ENCODE data around the gene DUOXA2.
"Not testable (repeated sequence)": the region's sequence is repeated elsewhere in the genome, so short reads cannot be mapped to it uniquely, and the experiment has no call there.

DUOXA2 gene

DNA sequence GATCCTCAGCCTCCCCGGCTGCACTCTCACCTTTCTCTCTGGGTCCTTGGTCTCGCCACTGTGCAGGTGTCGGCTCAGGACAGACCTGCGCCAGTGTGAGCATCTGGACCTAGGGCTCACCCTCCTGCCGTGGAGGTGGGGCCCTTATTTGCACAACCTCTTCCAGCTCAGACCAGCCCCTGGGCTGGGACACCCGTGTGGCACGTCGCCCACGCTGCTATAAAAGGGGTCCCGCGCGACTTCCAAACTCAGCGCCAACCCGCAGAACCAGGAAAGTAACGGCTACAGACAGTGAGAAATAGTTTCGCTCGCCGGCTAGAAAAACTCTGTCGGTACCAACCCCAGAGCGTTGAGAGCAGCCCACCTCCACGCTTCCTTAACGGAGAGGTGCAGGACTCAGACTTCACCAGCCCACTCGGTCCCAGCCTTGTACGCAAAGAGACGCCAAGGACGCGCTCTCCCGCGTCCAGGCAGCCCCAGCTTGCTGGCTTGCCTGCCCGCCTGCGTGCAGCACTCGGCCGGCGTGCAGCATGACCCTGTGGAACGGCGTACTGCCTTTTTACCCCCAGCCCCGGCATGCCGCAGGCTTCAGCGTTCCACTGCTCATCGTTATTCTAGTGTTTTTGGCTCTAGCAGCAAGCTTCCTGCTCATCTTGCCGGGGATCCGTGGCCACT is at the start of gene DUOXA2, which contains the start of gene DUOX2:
DUOXA2 (plus strand) TSS at position 251 of the 675 bp plus-strand sequence; CDS start at position 531, 280 bp downstream.
DUOX2 (minus strand) TSS at position 97 of the 675 bp plus-strand sequence. CDS start 761 bp downstream, outside the sequence.
- DNase-seq: no peak

DNA sequence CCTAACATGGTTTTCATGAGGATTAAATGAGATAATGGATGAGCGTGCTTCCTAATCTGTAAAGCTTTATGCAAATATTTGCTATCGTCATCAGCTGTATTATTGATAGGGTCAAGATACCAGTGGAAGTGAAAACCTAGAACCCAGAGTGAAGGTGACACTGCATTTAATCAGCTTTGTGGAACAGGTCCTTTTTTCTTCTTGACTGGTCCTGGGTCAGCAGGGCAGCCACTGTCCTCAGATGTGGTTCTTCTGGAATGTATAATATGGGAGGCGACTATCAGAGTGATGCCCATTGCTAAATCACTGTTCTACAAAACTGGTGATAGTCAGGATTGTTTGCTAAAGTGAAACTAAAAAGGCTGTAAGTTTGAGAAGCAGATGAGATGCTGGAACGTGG is 49.7 kb upstream of the DUOXA2 start:
- no peak for DNase-seq

DNA sequence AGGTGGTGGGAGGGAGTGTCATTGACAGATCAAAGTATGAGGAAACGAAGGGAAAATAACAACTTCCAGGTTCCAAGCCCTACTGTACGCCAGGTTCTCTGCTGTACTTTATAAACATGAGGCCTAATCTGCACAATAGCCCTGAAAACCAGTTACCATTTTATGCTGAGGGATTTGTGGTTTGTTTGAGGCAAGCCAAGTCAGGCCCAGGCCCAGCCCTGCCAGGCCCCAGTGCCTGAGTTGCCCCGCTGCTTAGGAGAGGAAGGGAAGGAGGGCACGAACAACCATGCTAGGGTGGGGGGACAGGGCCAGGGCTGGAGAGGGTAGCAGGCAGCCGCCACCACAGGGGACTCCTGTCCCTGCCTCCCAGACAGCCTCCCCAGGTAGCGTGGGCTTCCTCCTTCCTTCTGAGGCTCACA is 44.2 kb upstream of the DUOXA2 start:
- DNase-seq: not testable (repeated sequence)

DNA sequence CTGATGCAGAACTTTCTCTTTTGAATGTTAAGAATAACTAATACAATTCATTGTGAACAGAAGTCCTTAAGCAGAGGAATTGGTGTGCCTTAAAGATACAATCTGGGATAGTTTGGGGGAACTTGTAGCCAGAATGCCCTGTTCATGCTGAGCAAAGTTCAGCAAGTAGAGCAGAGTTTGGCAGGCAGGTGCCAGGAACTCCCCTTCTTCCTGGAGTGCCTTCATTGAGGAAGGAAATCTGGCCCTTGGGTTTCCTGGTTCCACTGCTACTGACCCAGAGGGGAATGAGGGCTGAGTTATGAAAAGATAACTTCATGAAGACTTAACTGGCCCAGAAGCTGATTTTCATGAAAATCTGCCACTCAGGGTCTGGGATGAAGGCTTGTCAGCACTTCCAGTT is 40.5 kb upstream of the DUOXA2 start:
- not testable (repeated sequence) for DNase-seq

DNA sequence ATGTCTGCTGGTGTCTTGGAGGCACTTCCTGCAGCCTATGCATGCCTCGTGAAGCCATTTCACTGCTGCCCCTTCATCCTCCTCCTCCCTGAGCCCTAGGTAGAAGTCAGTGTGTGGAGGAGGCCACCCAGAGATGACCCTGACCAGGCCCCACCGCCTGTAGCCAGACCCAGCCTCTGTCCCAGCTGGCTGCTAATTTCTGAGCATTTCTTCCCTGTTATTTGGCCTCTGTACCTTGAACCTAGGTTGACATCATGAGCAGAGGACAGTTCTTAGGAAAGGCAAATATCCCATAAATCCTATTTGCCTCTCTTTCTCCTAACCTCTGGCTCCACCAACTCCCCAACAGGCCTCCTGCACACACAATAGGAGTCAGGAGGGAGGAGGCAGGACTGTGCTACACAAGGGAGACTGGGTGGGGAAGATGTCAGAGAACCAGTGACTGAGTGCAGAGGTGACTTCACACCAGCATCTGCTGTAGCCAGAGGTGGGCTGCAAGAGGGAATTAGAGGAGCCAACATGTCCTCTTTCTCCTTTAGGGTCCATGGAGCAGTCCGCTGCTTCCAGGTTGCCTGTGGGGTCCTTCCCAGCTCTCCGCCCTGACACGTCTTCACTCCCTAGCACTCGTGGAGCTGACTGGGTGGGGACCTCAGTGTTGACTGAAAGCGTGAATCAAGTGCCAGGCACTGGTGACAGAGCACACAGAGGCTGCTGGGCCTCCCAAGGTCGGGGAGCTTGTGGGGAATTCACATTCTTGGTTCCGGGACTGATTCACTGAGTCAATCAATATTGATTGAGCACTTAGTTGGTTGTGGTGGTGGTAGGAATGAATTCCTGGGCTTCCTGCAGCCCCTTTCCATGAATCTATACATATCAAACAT is 38.4 kb upstream of the DUOXA2 start:
- DNase-seq: not testable (repeated sequence)

DNA sequence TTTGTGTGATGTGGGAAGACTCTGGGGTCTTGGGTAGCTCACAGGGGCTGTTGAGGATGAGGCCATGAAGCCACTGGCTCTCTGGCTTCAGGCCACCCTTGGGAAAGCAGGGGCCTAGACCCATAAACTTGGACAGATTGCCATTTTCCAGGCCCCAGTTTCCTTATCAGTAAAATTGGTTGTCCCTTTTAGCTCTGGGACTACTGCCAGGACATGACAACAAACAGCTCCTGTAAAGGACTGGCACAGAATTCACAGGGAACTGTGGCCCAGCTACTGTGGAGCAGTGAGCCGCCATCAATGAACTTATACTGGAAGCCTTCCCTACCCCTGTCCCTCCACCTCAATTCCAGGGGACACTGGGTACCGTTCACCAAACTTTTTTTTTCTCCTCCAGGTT is 36.7 kb upstream of the DUOXA2 start:
- DNase-seq: not testable (repeated sequence)

DNA sequence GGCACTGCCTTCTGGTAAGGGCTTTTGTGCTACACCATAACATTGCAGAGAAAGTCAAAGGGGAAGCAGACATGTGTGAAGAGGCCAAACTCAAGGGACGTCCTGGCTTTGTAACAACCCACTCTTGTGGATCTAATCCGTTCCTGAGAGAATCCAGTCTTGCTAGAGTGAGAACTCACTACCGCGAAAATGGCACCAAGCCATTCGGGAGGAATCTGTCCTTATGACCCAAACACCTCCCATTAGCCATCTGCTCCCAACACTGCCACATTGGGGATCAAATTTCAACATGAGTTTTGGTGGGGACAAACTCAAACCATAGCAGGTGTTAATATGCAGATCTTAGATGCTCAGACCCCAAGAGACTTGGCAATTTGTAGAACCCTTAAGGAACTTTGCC is 34.9 kb upstream of the DUOXA2 start:
- not testable (repeated sequence) for DNase-seq

DNA sequence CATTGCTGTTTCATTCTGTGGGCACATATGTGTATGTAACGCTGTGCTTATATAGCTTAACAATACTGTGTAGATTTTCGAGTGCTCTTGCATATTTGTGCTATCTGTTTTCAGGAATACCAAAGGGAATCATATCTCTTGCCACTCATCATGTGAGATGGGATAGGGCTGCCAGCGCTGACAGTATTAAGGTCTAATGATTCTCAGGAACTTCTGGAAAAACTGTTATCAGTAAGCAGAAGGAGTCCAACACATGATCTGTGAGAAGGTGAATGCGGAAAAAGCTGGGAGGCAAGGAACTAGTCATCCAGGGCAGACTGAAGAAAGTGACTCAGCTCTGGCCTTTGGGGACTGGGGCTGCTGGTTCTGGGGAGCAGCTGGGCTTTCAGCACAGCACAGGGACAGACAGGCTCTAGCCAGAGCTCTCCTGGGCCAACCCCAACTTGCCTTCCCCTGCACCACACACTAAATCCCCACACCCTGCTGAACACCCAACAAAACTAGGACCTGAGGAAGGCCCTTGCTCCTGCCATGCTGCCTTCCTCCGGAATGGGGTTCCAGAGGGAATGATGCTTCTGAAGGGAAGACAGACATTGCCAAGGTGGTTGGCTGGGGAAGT is 34.4 kb upstream of the DUOXA2 start:
- not testable (repeated sequence) for DNase-seq

DNA sequence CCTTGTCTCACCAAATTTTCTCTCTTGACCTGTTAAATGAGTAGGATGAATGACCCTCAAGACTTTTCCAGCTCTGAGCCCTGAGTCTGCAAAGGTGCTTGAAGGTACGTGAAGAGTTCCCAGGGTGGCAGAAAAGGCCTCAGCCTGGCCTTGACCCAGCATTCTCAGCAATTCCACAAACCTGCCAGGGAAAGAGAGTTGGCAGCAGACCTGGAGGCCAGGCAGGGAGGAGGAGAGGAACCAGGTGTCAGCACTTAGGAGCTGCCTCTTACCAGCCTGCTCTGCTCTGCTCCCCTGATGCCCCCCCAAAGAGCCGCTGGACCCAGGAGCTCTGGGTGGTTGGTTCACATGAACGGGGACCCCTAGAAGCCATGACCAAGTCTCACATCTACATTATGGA is 33.5 kb upstream of the DUOXA2 start:
- not testable (repeated sequence) for DNase-seq

DNA sequence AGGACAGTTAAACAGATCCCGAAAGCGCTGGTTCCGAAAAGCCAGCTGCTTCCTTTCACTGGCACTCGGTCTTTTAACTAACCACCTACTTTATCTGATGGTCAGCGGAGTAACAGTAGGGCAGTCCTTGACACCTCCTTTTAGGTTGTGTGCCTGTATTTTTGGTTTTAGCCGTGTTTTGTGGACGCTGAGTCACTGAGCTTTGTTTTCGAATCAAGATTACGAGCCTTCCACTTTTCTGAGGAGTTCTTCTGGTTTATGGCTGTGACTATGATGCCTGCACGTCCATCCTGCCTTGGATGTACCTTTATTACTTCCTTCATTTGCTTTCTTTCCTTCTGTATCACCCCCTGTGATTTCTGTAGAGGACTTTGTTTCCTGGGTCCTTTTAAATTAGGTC is 31.7 kb upstream of the DUOXA2 start:
- DNase-seq: not testable (repeated sequence)

DNA sequence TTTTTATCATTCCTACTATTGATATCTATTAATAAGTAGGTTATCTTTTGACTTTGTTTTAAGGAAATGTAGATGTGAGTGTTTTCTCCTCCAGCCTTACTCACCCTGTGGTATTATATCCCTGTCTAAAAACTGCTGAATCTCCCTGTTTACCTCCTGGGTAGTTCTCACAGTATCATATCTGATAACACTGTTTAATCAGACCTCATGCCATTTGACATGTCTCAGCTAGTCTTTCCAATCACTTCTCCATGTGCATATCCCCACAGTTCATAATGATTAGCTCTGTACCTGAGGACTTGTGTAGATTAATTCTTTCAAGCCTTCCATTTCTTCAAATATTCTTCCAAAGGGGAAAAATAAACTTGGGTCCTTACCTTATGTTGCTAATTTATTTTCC is 30.9 kb upstream of the DUOXA2 start:
- DNase-seq: no peak

DNA sequence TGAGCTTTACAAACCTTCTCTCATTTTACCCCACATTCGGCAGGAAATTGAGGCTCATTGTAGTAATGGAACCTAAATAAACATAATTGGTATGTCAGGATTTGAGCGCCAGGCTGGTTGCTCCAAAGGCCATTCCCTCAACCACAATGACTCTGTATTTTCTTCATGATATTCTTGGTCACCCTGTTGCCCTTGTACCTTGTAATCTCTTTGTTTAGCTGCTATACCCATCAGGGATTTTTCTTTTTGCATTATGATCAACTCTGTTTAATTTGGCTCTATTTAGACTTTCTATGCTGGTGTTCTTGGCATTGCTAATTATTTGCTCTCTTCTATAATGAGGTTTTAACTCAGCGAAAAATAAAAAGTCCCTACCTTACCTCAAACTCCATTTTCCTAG is 30.0 kb upstream of the DUOXA2 start:
- DNase-seq: no peak

DNA sequence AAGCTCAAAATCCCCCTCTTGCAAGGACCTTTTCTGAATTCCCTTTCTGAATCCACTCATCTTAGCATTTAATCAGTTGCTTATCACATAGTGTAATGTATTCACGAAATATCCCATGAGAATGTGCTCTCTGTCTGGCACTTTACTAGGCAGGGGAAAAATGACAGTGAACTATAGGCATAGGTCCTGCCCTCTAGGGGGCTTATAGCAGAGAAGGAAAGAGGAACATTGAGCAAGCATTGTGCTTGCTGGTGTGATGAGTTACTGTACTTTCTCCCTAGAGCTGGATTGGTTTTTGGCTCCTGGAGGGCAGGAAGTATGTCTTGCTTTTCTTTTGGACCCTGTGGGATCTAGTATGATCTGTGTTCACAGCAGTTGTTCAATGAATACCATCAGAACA is 26.6 kb upstream of the DUOXA2 start:
- DNase-seq: no peak

DNA sequence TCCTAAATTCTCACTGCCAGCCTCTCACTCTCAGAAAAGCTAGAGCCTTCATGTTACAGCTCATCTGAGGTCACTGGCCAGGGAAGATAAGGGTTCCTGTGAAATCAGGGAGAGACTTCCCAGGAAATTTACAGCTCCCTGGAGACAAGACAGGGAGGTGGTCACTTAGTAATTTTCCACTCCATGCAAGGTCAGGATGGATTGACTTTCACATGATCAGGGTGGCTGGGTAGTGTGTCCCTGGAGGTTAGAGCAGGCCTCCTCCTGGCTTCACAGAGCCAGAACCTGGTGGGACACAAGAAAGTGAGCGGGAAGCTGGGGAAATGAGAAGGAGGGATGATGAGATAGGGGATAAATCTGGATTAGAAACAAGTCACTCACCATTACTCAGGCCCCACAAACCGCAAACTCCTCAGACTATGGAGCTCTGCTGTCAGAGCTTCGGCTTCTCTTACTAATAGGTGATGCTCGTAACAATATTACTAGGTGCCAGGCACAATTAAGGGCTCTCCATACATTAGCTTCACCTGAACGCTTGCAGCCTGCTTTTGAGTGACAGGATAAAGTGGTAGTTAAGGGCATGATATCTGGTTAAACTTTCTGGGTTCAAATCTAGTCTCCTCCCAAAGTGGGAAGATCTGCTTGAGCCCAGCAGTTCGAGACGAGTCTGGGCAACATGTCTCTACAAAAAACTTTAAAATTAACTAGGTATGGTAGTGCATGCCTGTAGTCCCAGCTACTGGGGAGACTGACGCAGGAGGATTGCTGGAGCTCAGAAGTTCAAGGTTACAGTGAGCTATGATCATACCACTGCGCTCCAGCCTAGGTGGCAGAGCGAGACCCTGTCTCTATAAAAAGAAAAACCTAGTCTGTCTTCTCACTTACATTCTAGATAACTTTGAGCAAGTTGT is 25.1 kb upstream of the DUOXA2 start:
- DNase-seq: no peak

DNA sequence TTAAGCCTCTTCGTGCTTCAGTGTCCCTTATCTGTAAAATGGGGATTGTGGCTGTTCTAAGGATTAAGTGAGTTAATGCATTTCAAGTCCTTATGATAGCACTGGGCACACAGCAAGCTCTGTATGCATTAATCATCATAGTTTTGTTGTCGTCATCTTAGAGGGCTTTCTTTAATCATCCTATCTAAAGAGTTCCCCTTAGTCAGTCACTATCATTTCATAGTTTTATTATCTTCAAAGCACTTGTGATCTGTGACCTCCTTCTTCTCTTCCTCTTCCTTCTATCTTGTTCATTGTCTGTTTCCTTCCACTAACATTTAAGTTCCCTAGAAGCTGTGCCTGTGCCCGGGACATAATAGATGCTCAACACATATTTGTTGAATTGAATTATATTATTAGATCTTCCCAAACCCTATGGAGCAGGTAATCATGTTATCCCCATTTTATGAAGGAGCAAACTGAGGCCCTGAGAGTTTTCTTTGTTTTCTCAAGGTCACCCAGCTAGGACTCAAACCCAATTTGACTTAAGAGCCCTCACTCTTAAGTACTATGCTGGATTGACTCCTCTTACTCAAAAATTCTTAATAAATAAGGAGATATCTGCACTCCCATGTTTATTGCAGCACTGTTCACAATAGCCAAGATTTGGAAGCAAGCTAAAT is 24.3 kb upstream of the DUOXA2 start:
- DNase-seq: no peak

DNA sequence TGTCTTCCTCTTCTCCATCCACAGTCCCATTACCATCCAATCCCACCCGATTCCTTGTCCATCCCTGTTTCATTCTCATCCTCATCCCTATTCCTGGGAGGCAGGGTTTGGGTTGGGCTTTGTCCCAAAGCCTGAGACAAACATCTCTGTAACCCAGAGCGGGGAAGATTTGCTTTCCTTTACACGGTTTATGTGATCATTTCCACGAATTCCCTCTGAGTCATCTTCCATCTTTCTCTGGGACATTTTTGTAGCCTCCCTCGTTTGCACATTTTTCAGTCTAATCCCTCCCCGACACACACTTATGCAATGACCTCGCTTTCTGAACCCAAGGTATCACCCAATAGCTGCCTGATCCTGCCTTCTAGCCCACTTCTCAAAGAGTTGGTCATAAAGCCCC is 23.0 kb upstream of the DUOXA2 start:
- no peak for DNase-seq

DNA sequence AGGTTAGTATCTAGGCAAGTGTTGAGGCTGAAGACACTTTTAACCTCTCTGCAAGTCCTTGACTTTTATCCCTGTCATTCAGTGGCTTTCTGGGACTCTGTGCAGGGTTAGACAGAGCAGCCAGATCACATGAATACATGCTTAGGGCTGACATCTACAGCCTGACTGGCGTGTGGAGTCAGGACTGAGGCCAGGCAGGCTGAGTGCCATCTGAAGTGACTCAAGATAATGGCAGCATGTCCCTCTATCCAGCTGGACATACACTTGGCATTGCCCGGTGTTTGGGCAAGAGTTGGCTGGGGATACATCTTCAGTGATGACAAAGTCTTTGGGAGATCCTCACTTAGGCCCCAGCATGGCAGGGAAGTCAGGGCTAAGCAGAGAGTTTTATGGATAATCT is 22.6 kb upstream of the DUOXA2 start:
- no peak for DNase-seq

DNA sequence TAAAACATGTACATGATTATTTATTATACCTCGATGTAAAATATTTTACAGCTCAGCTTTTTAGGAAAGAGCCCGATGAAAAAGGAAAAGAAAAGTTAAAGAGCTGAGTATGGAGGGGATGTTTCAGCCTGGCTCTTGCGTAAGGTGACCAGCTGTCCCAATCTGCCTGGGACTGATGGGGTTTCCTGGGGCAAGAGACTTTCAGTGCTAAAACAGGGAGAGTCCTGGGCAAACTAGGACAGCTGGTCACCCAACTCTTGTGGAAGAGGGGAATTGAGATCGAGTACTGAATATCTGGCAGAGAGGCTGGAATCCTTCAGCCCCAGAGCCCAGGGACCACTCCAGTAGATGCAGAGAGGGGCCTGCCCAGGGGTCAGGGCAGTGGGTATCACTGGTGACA is 21.1 kb upstream of the DUOXA2 start:
- no peak for DNase-seq

DNA sequence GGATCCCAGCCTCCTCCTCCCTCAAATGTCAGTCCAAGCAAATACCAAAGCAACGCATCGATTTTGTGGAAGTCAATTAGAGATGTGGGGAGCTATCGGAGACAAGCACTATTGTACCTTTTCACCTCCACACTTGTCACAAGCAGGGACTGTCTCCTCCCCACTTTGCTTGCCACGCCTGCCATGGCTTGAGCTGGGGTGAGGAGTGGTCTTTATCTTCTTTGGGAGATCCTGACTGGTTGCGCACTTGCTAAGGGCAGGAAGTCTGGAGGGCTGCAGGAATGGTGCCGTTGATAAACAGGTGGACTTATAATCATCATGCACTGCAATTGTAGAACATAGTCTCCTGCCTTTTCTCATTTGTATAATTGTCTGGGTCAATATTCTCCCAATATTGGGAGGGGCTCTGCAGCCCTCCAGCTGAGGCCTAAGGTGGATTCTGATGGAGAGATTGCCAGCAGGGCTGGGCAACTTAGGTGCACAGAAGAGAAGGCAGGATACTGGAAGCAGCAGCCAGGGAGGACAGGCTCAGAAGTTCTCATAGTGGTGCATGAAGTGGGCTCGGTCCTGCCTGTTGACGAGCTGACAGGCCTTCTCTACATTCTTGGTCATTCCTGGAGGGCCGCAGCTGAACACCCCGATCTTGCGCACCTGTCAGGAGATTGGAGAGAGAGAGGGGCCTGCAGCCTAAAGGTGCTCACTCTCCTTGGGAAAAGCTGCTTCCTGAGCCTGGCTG is 20.3 kb upstream of the DUOXA2 start:
- no peak for DNase-seq

DNA sequence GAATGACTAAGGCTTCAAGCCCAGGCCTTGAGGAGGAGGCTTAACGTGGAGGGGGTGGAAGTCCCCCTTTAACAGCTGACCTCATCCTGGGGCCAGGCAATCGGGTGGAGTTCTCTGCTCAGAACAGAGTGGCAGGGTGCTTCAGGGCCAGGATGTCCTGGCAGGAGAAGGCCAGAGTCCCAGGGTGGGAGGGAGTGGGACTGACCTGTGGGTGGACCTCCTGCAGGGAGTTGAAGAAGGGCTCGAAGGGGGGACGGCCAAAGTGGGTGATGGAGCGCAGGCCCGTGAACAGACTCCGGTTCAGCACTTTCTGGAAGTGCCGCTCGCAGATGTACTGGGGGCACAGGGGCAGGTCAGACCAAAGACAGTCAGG is 19.8 kb upstream of the DUOXA2 start:
- DNase-seq: no peak

DNA sequence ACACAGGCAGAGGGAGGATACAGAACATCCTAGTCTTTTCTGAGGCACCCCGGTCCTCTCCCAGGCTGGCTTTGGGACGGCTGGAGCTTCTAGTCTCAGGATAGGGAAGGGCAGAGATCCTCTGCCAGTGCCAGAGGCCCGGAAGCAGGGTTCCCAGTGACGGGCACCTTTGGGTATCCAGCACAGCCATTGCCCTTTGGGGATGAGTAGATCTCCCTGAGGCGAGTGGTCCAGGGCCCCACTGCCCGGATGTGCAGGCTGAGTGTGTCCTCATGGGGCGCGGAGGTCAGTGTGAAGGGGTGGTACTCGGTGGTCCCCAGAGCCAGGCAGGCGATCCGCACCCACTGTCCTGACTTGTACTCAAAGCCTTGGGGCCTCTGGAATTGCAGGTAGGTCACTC is 18.5 kb upstream of the DUOXA2 start:
- DNase-seq: no peak
